Brain microvascular endothelial cell (primary cell): Measurements from ENCODE around the gene CCL2.
A peak's percentile ranks its signal among the peaks of the same experiment; 100 is the strongest.

ENCODE experiments used
- DNase-seq: peaks from one replicate; pipeline ENCODE4 v3.0.0-alpha.2; 2020
- H3K27ac ChIP-seq: fragments of 250-450 bp; sonication (Bioruptor Pico); 2 replicates; pipeline ENCODE4 v1.5.1; 2020; ENCODE audit warnings: mild to moderate bottlenecking, moderate library complexity
- H3K27me3 ChIP-seq: fragments of 250-450 bp; sonication (Bioruptor Pico); replicated peaks from 2 replicates; pipeline ENCODE4 v1.5.1; 2020; ENCODE audit warnings: mild to moderate bottlenecking
- H3K36me3 ChIP-seq: fragments of 250-450 bp; sonication (Bioruptor Pico); replicated peaks from 2 replicates; pipeline ENCODE4 v1.5.1; 2020; ENCODE audit warnings: mild to moderate bottlenecking
- H3K4me3 ChIP-seq: 2 replicates; pipeline ENCODE4 v1.5.1; 2011; ENCODE audit warnings: low read depth, mild to moderate bottlenecking, control low read depth, low read length, moderate library complexity
- CTCF ChIP-seq: IDR thresholded peaks from 2 replicates; pipeline ENCODE4 v1.5.1; 2011; ENCODE audit warnings: low read depth, mild to moderate bottlenecking, moderate library complexity, low read length, control low read depth, inconsistent platforms; ENCODE audit errors: missing control alignments
- in situ Hi-C: cut with HindIII; loops from 2 replicates; pipeline ENCODE4 v1.10.0; 2017; ENCODE audit warnings: low sequenced_read_pairs, low pct_ligation_motif_present

CCL2 gene

GRCh38 chr17:34303606-34304005, 48.5 kb downstream of the CCL2 start:
- DNase-seq, result no peak
- Histone ChIP-seq H3K27ac (no peak overlapping the region), H3K4me3 (no peak overlapping the region), H3K27me3 (no peaks in the 10 kb centered on the region), H3K36me3 (no peaks in the 10 kb centered on the region)
- in situ Hi-C loops, result no loop called here
- no peak for TF ChIP-seq CTCF

GRCh38 chr17:34305061-34305460, 50.0 kb downstream of the CCL2 start:
- TF ChIP-seq CTCF, result no peak
- no peak for DNase-seq
- Histone ChIP-seq H3K27ac (no peak overlapping the region), H3K27me3 (no peaks in the 10 kb centered on the region), H3K4me3 (no peak overlapping the region), H3K36me3 (no peaks in the 10 kb centered on the region)
- in situ Hi-C loops, result no loop called here

- Histone ChIP-seq H3K27ac (no peak overlapping the region), H3K4me3 (no peak overlapping the region), H3K36me3 (no peaks in the 10 kb centered on the region), H3K27me3 (no peaks in the 10 kb centered on the region)
- in situ Hi-C loops, result no loop called here
- no peak for DNase-seq
- no peak for TF ChIP-seq CTCF
Measured at GRCh38 chr17:34305606-34306005, 50.5 kb downstream of the CCL2 start.

GRCh38 chr17:34306466-34306865, 51.4 kb downstream of the CCL2 start:
- H3K27me3 ChIP-seq, result no peaks in the 10 kb centered on the region
- peak; percentile 16 for DNase-seq
- no peak overlapping the region for H3K27ac ChIP-seq
- no peaks in the 10 kb centered on the region for H3K36me3 ChIP-seq
- H3K4me3 ChIP-seq, result no peak overlapping the region
- peak; percentile 46 for TF ChIP-seq CTCF
- in situ Hi-C loops, result no loop called here
